ENCODE results near the gene SCRN3. TPM values are rescaled to one million over a fixed set of nuclear protein-coding genes. Genes with fewer than 3 reads are reported as not detected.

The SCRN3 gene
- total RNA-seq, 1 experiment from 2014 or later, result 7.7 TPM

DNA sequence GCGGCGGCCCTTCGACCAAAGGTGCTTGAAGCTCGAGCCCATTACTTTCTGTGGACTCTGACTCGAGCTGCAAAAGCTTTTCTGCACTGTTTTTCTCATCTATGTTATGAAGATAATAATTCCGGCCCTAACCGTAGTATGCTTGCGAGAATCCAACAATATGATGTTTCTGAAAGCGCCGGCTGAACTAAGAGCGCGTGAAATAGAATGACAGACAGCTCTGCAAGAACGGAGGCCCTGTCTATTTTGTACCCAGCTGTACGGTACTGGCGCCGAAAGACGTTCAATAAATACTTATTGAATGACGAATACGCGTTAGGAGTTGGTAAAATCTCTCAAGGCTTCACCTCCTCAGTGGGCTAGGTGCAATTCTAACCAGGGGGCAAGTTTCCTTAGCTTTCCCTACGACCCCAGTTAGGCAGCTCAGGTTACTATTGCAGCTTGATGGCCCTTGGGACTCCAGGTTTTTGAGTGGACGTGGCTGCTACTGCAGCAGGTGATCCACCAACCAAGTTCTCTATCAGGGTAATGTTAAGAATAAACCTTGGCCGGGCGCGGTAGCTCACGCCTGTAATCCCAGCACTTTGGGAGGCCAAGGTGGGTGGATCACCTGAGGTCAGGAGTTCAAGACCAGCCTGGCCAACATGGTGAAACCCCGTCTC, 570 bp downstream of the SCRN3 start:
- Histone ChIP-seq H3K36me3 (ENCODE audit: control insufficient read depth in 1 of 2, insufficient read depth in 2 of 2, low read length in 2 of 2) (no peaks in the 10 kb centered on the region), H3K4me2 (ENCODE audit: low read length) (peak overlapping the region; percentile 96), H3K27me3 (ENCODE audit: insufficient read depth, low read length) (no peaks in the 10 kb centered on the region), H3K9ac (ENCODE audit: low read length) (peak overlapping the region; percentile 74), H3K79me2 (ENCODE audit: insufficient read depth, low read length) (peaks cover 22% of the 10 kb centered on the region), H3K9me2 (ENCODE audit: insufficient read depth) (no peaks in the 10 kb centered on the region), H3K4me1 (ENCODE audit: control insufficient read depth in 1 of 2, insufficient read depth in 2 of 2, low read length in 2 of 2) (peaks cover 7 to 11% of the 10 kb centered on the region in 2 experiments; a peak in 3 of 4 replicates), H4K20me1 (ENCODE audit: insufficient read depth) (no peaks in the 10 kb centered on the region), H3K9me3 (ENCODE audit: control insufficient read depth in 1 of 2, insufficient read depth in 1 of 2, low read depth in 1 of 2, low read length in 2 of 2) (no peaks in the 10 kb centered on the region), H3K4me3 (replicated peaks in 1 of 2; ENCODE audit: low read depth in 1 of 2, low read length in 2 of 2) (peak overlapping the region; percentile 71 to 99), H3K27ac (ENCODE audit: low read depth, low read length) (peak overlapping the region; percentile 9; the same call in 1 of the 2 replicates), H2AFZ (ENCODE audit: low read depth, low read length, poor library complexity, severe bottlenecking) (peak overlapping the region; percentile 89)
- ChIA-PET CTCF (interaction anchor here (0.9 kb wide), 1 partner anchor 67 kb away, joined by 3 read pairs; no protein-coding TSS in a partner anchor), RAD21 (ENCODE audit: low non-redundant PET in 1 of 2, low total read pairs in 2 of 2, uncharacterized antibody in 2 of 2, unreplicated experiment in 2 of 2) (no interaction called here), POLR2A (interaction anchor here (0.7 kb wide), 1 partner anchor 20 kb away, joined by 3 read pairs; no protein-coding TSS in a partner anchor)
- TF ChIP-seq REST (IDR thresholded peaks at IDR 0.05; ENCODE audit: low read depth) (no peak), CTCF (IDR thresholded peaks at IDR 0.05 in 2 of 3, conservative IDR thresholded peaks at IDR 0.05 in 1 of 3; ENCODE audit: borderline replicate concordance in 1 of 3, insufficient read depth in 1 of 3, low read depth in 2 of 3, low read length in 2 of 3) (no peak), FOSL1 (IDR thresholded peaks at IDR 0.05; ENCODE audit: low read depth) (0 out of 2 replicates have a peak, but pooled peaks have one; percentile 6)
- DNase-seq (ENCODE audit: low read depth, low spot score), result no peak
- BruUV-seq (replicated peaks), result TSS peak; percentile 56
- peak; percentile 51 for ATAC-seq
- intact Hi-C loops (cut with micrococcal nuclease), result no loop called here

Data from HCT116 (cell line).